Measurements from ENCODE around the gene ATXN10. TPM values are rescaled to one million over a fixed set of nuclear protein-coding genes. Genes with fewer than 3 reads are reported as not detected.

Gene ATXN10
- total and polyA plus RNA-seq, 10 of the 15 experiments (the other 5 are each of a cell fraction or from before 2014, with no cell fraction given): 29.2 to 249 (median 146) TPM

GRCh38 chr22:45787759-45788158 is 116.1 kb downstream of the ATXN10 start:
- ChIA-PET CTCF (no interaction called here), SMC1A (ENCODE audit: uncharacterized antibody, unreplicated experiment) (no interaction called here), POLR2A (no interaction called here), RAD21 (ENCODE audit: unreplicated experiment) (no interaction called here)
- 94% methylated on average over 2 of the region's 2 CpGs for WGBS (ENCODE audit: insufficient coverage, insufficient replicate concordance, low lambda C conversion rate, missing lambda C conversion rate)
- Histone ChIP-seq H3K27ac (ENCODE audit: control insufficient read depth, insufficient read depth) (no peak overlapping the region), H3K4me3 (no peak overlapping the region), H2AFZ (ENCODE audit: control insufficient read depth, low read depth, low read length) (no peak overlapping the region), H3K4me2 (ENCODE audit: control insufficient read depth, insufficient read depth) (no peak overlapping the region), H3K79me2 (ENCODE audit: control insufficient read depth, insufficient read depth, low read length) (no peaks in the 10 kb centered on the region; the same call in 1 of the 2 replicates), H3K9ac (ENCODE audit: control insufficient read depth, insufficient read depth, low read length) (no peak overlapping the region), H4K20me1 (ENCODE audit: control insufficient read depth, insufficient read depth) (no peaks in the 10 kb centered on the region), H3K4me1 (ENCODE audit: control insufficient read depth, insufficient read depth, low read length) (peaks cover 18% of the 10 kb centered on the region), H3K27me3 (replicated peaks in 1 of 2; ENCODE audit: control insufficient read depth in 2 of 2, insufficient read depth in 2 of 2, low read length in 1 of 2) (no peaks in the 10 kb centered on the region), H3K36me3 (ENCODE audit: control insufficient read depth in 2 of 2, insufficient read depth in 2 of 2, low read length in 1 of 2) (no peaks in the 10 kb centered on the region; a peak in 2 of 4 replicates), H3K9me3 (replicated peaks; ENCODE audit: control insufficient read depth, insufficient read depth, low read length) (no peaks in the 10 kb centered on the region)
- intact Hi-C loops (cut with micrococcal nuclease; ENCODE audit: unreplicated experiment) (no loop called here), in situ Hi-C loops (cut with MboI) (no loop called here)
- DNase-seq (ENCODE audit: low read depth, low spot score) (no peak), ATAC-seq (no peak), FAIRE-seq (no peak)
- TF ChIP-seq YBX1 (IDR thresholded peaks at IDR 0.05): no peak
- TF ChIP-seq RB1 (IDR thresholded peaks at IDR 0.05; ENCODE audit: borderline replicate concordance): no peak
- TF ChIP-seq HDAC6 (IDR thresholded peaks at IDR 0.05; ENCODE audit: unreplicated experiment): no peak
- no peak for TF ChIP-seq E2F4 (IDR thresholded peaks at IDR 0.05; ENCODE audit: low read depth, low read length)
- TF ChIP-seq ZNF217 (IDR thresholded peaks at IDR 0.05): no peak
- no peak for TF ChIP-seq ZNF592 (IDR thresholded peaks at IDR 0.05)
- no peak for TF ChIP-seq PRDM15 (CRISPR knock-in tag; IDR thresholded peaks at IDR 0.05)
- TF ChIP-seq MEF2B (IDR thresholded peaks at IDR 0.05; ENCODE audit: partially characterized antibody, poor library complexity, severe bottlenecking): no peak
- no peak for TF ChIP-seq HDAC2 (IDR thresholded peaks at IDR 0.05)
- TF ChIP-seq POLR2A (IDR thresholded peaks at IDR 0.05; ENCODE audit: low read depth, low read length): no peak
- no peak for TF ChIP-seq PKNOX1 (IDR thresholded peaks at IDR 0.05)
- TF ChIP-seq SMAD1 (IDR thresholded peaks at IDR 0.05; ENCODE audit: low read depth, partially characterized antibody): no peak
- no TSS peak for BruUV-seq (replicated peaks)

Measured in GM12878 (cell line).